ENCODE data around the gene APOC3.
A peak's percentile ranks its signal among the peaks of the same experiment; 100 is the strongest.

APOC3 gene

DNA sequence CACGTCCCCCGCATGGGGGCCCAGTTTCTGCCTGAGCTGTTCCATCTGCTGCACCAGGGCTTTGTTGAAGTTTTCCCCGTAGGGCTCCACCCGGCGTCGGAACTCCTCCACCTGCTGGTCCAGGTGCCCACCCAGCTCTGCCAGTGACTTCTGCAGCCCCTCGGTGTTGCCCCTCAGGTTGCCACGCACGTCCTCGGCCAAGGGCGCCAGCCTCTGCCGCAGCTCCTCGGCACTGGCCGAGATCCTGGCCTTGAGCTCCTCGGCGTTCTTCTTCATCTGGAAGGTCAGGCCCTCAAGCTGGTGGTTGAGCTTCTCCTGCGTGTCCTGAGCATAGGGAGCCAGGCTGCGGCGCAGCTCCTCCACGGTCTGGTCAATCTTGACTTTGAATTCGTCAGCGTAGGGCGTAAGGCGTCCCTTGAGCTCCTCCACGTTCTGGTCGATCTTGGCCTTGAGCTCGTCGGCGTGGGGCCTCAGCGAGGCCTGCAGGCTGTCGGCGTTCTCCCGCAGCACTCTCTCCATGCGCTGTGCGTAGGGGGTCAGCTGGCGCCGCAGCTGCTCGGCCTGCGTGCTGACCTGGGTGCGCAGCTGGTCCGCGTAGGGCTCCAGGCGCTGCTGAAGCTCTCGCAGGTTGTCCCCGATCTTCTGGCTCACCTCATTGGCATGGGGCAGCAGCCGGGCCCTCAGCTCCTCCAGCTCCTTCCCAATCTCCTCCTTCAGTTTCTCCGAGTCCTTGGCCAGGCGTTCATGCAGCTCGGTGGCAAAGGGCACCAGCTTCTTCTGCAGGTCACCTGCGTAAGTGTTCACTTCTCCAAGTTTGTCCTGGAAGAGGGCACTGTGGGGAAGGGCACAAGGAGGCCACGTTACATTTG, 8.4 kb upstream of the APOC3 start:
- no peaks in the 10 kb centered on the region for H3K4me1 Mint-ChIP-seq
- no peak overlapping the region for H3K27ac Mint-ChIP-seq
- no peaks in the 10 kb centered on the region for H3K9me3 Mint-ChIP-seq

DNA sequence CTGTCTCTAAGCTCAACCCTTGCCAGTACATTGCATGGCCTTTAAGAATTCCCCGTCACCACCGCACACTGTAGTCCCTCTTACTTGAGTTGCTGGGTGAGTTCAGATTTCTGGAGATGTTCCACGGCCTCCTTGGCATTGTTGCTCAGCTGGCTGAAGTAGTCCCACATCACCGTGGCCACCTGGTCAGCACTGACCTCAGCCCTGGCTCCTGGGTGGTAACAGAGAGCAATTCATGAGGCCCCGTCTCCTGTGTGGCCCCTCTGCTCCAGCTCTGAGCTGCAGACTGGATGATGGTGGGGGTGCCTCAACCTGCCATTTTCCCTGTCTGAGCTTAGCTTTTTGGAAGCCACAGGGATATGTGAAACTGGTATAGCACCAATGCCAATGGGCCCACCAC, 7.1 kb upstream of the APOC3 start:
- Mint-ChIP-seq H3K4me1 (no peaks in the 10 kb centered on the region), H3K27me3 (no peaks in the 10 kb centered on the region), H3K9me3 (no peaks in the 10 kb centered on the region), H3K4me3 (no peak overlapping the region), H3K27ac (no peak overlapping the region)
- no peak for ATAC-seq
- DNase-seq, result no peak

More for the DNA sequence above, 8.4 kb upstream of the APOC3 start:
- no peak for DNase-seq
- no peaks in the 10 kb centered on the region for H3K27me3 Mint-ChIP-seq
- ATAC-seq, result no peak
- no peak overlapping the region for H3K4me3 Mint-ChIP-seq

DNA sequence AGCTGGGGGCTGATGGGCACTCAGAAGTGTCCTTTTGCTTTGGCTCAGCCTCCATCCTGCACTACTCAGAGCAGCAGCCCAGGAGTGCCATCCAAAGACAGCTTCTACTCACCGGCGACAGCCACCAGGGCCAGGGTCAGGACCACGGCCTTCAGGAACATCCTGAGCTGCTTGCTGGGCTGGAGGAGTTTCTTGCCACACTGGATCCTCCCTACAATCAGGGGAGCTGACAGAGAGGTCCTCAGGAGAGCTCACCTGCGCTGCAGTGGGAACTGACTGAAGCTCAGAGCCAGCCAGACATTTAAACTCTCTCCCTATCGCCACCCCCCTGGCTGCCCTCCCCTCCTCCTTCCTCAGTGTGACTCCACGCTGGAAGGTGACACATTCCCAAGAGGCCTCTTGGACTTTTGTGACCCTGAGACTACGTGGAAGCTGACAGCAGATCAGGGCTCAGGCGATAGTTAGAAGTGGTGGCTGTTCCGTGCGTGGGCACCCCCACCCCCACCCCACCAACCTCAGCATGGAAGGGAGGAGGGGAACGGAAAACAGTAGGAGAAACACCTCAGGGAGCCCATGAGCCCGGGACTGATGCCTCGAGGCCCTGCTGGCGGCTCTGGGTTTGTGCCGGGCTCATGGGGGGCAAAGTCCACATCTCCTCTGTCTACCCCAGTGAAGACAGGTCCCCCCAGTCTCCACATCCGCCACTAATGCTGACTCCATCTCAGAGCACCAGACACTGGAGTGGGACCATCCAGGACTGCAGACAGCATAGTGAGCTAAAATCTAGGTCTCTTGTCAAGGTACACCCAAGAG, 6.5 kb upstream of the APOC3 start, which contains the start of gene APOA4:
TSS of gene APOA4 (minus strand) at position 274 of the 813 bp plus-strand sequence. CDS start at position 161, 113 bp downstream.
- Mint-ChIP-seq H3K4me3 (no peak within 1 kb of the TSS), H3K27me3 (no peaks in the 10 kb centered on the region), H3K4me1 (no peaks in the 10 kb centered on the region), H3K9me3 (no peaks in the 10 kb centered on the region), H3K27ac (no peak within 1 kb of the TSS)
- no peak for DNase-seq
- ATAC-seq, result no peak

DNA sequence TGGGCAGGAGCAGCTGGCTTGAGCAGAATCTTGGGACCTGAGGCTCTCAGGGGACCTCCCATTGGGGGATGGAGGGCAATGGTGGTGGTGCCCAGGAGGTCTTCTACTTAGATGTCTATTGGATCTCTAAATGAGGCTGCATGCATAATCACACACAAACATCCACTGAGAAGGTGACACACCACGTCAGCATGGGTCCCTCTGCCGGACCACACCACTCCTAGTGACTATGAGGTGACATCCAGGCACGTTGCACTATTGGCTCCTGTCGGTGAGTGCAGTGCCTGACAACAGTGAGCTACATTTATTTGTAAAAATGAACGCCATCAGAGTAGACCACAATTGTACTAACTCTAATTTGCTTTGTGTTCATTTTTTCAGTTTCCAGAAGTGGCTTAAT, 4.3 kb upstream of the APOC3 start:
- H3K27ac Mint-ChIP-seq, result no peak overlapping the region
- no peak overlapping the region for H3K4me3 Mint-ChIP-seq
- no peaks in the 10 kb centered on the region for H3K4me1 Mint-ChIP-seq
- H3K9me3 Mint-ChIP-seq, result no peaks in the 10 kb centered on the region
- DNase-seq (no peak), ATAC-seq (no peak)
- H3K27me3 Mint-ChIP-seq, result no peaks in the 10 kb centered on the region

DNA sequence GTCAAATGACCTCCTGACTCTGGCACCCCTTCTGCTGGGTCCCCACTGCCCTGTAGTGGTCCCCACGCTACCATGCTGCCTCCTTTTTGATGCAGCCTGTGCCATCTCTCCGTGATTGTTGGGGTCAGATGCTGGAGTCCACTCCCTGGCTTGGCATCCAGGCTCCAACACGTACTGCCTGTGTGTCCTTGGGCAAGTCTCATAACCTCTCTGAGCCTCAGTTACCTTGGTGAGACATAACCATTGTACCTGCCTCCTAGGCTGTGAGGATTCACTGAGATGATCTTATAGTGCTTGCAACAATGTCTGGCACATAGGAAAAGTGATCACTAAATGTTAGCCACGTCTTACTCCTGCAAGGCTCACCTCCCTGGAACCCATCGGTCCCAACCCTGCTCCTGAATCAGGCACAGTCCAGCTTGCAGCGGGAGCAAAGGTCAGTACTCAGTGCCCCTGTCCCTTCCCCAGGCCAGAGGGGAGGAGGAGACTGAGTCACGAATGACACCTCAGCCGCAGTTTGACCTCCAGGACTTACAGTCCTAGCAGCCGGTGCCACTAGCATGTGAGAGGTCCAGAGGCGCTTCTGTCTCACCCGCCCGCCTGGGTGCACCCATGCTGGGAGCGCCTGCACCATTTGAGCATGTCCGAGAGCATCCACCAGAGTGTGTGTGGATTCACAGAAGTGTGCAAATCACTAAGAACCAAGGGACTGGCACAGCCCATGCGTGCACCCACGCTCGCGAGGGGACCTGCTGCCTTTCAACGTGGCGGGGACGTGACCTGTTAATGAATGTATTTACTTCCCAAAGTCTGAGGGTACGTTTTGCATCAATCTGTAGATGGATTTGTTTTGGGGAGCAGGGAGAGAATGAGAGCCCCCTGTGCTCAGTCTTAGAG, 3.6 kb upstream of the APOC3 start:
- Mint-ChIP-seq H3K4me3 (no peak overlapping the region), H3K27ac (no peak overlapping the region), H3K9me3 (no peaks in the 10 kb centered on the region), H3K4me1 (no peaks in the 10 kb centered on the region), H3K27me3 (no peaks in the 10 kb centered on the region)
- ATAC-seq (no peak), DNase-seq (no peak)

DNA sequence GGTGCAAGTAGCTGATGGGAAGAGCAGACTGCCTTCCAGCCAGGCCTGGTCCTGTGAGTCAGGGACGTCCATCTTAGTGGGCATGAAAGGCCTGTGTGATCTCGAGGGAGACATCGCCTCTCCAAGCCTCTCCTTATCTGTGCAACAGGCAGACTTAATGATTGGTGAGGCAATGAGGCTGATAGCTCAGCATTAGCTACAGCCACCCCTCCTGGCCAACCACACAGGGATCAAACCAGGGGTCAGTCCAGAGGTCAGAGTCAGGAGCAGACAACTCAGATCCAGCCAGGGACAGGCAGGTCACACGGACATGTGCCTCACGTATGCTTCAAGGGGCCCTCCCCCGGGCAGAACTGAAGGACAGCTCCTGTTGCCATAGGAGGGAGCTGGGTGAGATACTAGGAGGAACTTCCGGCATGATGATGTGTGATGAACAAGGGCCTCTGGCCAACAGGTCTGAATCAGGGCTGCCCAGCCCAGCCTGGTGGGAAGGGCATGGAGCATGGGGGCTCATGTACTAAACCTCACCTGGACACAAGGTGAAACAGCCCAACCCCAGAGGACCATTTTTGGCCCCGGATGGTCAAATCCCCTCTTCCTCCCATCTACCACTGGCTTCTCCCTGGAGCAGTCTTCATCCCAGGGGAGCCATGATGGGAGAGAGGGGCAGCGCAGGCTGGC, 2.8 kb upstream of the APOC3 start:
- Mint-ChIP-seq H3K27ac (no peak overlapping the region), H3K4me1 (no peaks in the 10 kb centered on the region), H3K27me3 (no peaks in the 10 kb centered on the region), H3K4me3 (no peak overlapping the region), H3K9me3 (no peaks in the 10 kb centered on the region)
- ATAC-seq (no peak), DNase-seq (no peak)

DNA sequence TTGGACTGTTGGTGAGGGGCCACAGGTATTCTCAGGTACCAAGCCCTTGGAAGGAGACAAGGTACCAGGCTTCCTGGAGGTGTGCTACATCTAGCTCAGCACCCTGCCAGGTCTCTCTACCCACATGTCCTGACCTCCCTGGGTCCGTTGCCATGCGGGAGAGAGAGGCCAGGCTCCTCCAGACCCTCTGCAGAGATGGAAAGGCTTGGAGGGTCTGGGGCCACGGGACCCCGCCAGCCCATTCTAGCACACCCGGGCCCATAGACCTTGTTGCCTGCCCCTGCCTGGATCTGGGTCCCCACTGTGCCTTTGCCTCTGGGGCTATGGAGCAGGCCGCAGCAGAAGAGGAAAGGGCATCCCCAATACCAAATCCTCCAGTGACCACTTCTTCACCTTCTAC, 2.2 kb upstream of the APOC3 start:
- DNase-seq, result no peak
- no peaks in the 10 kb centered on the region for H3K27me3 Mint-ChIP-seq
- H3K27ac Mint-ChIP-seq, result no peak overlapping the region
- no peak for ATAC-seq
- H3K9me3 Mint-ChIP-seq, result no peaks in the 10 kb centered on the region
- H3K4me1 Mint-ChIP-seq, result no peaks in the 10 kb centered on the region
- no peak overlapping the region for H3K4me3 Mint-ChIP-seq

DNA sequence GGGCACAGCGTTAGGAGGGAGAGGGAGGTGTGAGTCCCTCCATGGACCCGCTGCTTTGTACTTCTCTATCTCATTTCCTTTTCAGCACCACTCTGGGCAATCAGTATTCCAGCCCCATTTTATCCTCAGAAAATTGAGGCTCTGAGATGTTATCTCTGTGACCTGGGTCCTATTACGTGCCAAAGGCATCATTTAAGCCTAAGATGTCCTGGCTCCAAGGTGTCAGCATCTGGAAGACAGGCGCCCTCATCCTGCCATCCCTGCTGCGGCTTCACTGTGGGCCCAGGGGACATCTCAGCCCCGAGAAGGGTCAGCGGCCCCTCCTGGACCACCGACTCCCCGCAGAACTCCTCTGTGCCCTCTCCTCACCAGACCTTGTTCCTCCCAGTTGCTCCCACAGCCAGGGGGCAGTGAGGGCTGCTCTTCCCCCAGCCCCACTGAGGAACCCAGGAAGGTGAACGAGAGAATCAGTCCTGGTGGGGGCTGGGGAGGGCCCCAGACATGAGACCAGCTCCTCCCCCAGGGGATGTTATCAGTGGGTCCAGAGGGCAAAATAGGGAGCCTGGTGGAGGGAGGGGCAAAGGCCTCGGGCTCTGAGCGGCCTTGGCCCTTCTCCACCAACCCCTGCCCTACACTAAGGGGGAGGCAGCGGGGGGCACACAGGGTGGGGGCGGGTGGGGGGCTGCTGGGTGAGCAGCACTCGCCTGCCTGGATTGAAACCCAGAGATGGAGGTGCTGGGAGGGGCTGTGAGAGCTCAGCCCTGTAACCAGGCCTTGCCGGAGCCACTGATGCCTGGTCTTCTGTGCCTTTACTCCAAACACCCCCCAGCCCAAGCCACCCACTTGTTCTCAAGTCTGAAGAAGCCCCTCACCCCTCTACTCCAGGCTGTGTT, 829 bp upstream of the APOC3 start:
- DNase-seq (no peak), ATAC-seq (no peak)
- H3K4me1 Mint-ChIP-seq, result no peaks in the 10 kb centered on the region
- no peak overlapping the region for H3K4me3 Mint-ChIP-seq
- H3K27ac Mint-ChIP-seq, result no peak overlapping the region
- H3K9me3 Mint-ChIP-seq, result no peaks in the 10 kb centered on the region
- no peaks in the 10 kb centered on the region for H3K27me3 Mint-ChIP-seq

DNA sequence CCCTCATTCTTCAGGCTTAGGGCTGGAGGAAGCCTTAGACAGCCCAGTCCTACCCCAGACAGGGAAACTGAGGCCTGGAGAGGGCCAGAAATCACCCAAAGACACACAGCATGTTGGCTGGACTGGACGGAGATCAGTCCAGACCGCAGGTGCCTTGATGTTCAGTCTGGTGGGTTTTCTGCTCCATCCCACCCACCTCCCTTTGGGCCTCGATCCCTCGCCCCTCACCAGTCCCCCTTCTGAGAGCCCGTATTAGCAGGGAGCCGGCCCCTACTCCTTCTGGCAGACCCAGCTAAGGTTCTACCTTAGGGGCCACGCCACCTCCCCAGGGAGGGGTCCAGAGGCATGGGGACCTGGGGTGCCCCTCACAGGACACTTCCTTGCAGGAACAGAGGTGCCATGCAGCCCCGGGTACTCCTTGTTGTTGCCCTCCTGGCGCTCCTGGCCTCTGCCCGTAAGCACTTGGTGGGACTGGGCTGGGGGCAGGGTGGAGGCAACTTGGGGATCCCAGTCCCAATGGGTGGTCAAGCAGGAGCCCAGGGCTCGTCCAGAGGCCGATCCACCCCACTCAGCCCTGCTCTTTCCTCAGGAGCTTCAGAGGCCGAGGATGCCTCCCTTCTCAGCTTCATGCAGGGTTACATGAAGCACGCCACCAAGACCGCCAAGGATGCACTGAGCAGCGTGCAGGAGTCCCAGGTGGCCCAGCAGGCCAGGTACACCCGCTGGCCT, 641 bp downstream of the APOC3 start:
- ATAC-seq (no peak), DNase-seq (no peak)
- Mint-ChIP-seq H3K9me3 (no peaks in the 10 kb centered on the region), H3K27ac (no peak overlapping the region), H3K4me3 (no peak overlapping the region), H3K27me3 (peaks cover 8% of the 10 kb centered on the region), H3K4me1 (peaks cover 9% of the 10 kb centered on the region)

DNA sequence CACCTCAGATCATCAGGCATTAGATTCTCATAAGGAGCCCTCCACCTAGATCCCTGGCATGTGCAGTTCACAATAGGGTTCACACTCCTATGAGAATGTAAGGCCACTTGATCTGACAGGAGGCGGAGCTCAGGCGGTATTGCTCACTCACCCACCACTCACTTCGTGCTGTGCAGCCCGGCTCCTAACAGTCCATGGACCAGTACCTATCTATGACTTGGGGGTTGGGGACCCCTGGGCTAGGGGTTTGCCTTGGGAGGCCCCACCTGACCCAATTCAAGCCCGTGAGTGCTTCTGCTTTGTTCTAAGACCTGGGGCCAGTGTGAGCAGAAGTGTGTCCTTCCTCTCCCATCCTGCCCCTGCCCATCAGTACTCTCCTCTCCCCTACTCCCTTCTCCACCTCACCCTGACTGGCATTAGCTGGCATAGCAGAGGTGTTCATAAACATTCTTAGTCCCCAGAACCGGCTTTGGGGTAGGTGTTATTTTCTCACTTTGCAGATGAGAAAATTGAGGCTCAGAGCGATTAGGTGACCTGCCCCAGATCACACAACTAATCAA, 2.2 kb downstream of the APOC3 start:
- Mint-ChIP-seq H3K4me3 (no peak overlapping the region), H3K27ac (no peak overlapping the region), H3K27me3 (peaks cover 8% of the 10 kb centered on the region), H3K4me1 (peaks cover 20% of the 10 kb centered on the region), H3K9me3 (no peaks in the 10 kb centered on the region)
- no peak for DNase-seq
- ATAC-seq, result no peak

DNA sequence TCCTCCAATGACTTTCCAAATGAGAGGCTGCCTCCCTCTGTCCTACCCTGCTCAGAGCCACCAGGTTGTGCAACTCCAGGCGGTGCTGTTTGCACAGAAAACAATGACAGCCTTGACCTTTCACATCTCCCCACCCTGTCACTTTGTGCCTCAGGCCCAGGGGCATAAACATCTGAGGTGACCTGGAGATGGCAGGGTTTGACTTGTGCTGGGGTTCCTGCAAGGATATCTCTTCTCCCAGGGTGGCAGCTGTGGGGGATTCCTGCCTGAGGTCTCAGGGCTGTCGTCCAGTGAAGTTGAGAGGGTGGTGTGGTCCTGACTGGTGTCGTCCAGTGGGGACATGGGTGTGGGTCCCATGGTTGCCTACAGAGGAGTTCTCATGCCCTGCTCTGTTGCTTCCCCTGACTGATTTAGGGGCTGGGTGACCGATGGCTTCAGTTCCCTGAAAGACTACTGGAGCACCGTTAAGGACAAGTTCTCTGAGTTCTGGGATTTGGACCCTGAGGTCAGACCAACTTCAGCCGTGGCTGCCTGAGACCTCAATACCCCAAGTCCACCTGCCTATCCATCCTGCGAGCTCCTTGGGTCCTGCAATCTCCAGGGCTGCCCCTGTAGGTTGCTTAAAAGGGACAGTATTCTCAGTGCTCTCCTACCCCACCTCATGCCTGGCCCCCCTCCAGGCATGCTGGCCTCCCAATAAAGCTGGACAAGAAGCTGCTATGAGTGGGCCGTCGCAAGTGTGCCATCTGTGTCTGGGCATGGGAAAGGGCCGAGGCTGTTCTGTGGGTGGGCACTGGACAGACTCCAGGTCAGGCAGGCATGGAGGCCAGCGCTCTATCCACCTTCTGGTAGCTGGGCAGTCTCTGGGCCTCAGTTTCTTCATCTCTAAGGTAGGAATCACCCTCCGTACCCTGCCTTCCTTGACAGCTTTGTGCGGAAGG, 2.9 kb downstream of the APOC3 start:
- Mint-ChIP-seq H3K27ac (peak overlapping the region in 1 of 2 donors; percentile 48), H3K4me3 (no peak overlapping the region), H3K4me1 (peaks cover 20% of the 10 kb centered on the region), H3K9me3 (no peaks in the 10 kb centered on the region), H3K27me3 (peaks cover 8% of the 10 kb centered on the region)
- ATAC-seq, result no peak
- DNase-seq, result no peak

DNA sequence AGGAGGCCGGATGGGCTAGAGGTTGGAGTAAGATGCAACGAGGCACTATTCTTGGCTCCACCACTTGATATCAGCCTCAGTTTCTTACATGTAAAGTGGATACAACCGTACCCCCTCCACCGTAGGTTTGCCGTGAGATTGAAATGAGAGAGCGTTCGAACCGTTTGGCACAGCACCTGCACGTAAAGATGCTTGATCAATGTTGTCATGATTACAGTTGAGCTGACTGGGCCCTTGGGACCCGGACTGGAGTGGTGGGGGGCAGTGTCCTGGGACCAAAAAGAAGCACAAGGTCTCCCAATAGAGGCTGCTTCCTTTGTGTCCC, 3.7 kb downstream of the APOC3 start:
- ATAC-seq, result no peak
- Mint-ChIP-seq H3K4me1 (peaks cover 20% of the 10 kb centered on the region), H3K27ac (no peak overlapping the region), H3K9me3 (no peaks in the 10 kb centered on the region), H3K27me3 (peaks cover 8% of the 10 kb centered on the region), H3K4me3 (no peak overlapping the region)
- DNase-seq, result no peak

All from stimulated activated naive CD8-positive, alpha-beta T cell treated with anti-CD3 and anti-CD28 coated beads, Interleukin-15, amount 100 ng/mL, for 72 hours (primary cell).